ENCODE results near the gene MLXIPL.
"Not testable (repeated sequence)": the region's sequence is repeated elsewhere in the genome, so short reads cannot be mapped to it uniquely, and the experiment has no call there.

MLXIPL gene

GRCh38 chr7:73618538-73618937 is 5.8 kb downstream of the MLXIPL start:
- DNase-seq (ENCODE audit: low read depth, low spot score), result no peak
- TF ChIP-seq, protein P1, sequence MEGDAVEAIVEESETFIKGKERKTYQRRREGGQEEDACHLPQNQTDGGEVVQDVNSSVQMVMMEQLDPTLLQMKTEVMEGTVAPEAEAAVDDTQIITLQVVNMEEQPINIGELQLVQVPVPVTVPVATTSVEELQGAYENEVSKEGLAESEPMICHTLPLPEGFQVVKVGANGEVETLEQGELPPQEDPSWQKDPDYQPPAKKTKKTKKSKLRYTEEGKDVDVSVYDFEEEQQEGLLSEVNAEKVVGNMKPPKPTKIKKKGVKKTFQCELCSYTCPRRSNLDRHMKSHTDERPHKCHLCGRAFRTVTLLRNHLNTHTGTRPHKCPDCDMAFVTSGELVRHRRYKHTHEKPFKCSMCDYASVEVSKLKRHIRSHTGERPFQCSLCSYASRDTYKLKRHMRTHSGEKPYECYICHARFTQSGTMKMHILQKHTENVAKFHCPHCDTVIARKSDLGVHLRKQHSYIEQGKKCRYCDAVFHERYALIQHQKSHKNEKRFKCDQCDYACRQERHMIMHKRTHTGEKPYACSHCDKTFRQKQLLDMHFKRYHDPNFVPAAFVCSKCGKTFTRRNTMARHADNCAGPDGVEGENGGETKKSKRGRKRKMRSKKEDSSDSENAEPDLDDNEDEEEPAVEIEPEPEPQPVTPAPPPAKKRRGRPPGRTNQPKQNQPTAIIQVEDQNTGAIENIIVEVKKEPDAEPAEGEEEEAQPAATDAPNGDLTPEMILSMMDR (IDR thresholded peaks at IDR 0.05; ENCODE audit: insufficient read depth, low read length, missing control alignments), result no peak
- POLR2A ChIA-PET, result no interaction called here
- H3K4me3 ChIP-seq (ENCODE audit: low read depth, low read length), result no peak overlapping the region
- CTCF ChIA-PET, result interaction anchor here (0.7 to 5.7 kb wide), 7 partner anchors 11 to 110 kb away, joined by 3 to 44 read pairs (median 7); no protein-coding TSS in a partner anchor

- CTCF ChIA-PET, result interaction anchor here (1.6 to 5.7 kb wide), 6 partner anchors 8 to 111 kb away, joined by 3 to 44 read pairs (median 16); partner anchors contain the start of gene MLXIPL
- POLR2A ChIA-PET; DNase-seq (ENCODE audit: low read depth, low spot score); H3K4me3 ChIP-seq (ENCODE audit: low read depth, low read length): not testable (repeated sequence)
Measured at GRCh38 chr7:73617520-73617919, 6.8 kb downstream of the MLXIPL start.

- TF ChIP-seq, protein P1 (IDR thresholded peaks at IDR 0.05; ENCODE audit: insufficient read depth, low read length, missing control alignments), result peak; percentile 28
- POLR2A ChIA-PET, result no interaction called here
- CTCF ChIA-PET, result interaction anchor here (0.7 to 5.7 kb wide), 8 partner anchors 9 to 240 kb away, joined by 3 to 44 read pairs (median 7); partner anchors contain the start of genes MLXIPL and VPS37D
- DNase-seq (ENCODE audit: low read depth, low spot score), result no peak
- H3K4me3 ChIP-seq (ENCODE audit: low read depth, low read length), result no peak overlapping the region
Measured at GRCh38 chr7:73615886-73616285, 8.4 kb downstream of the MLXIPL start.

GRCh38 chr7:73614937-73615336 is 9.4 kb downstream of the MLXIPL start:
- POLR2A ChIA-PET, result not testable (repeated sequence)
- CTCF ChIA-PET, result interaction anchor here (1.1 to 5.7 kb wide), 8 partner anchors 8 to 241 kb away, joined by 4 to 44 read pairs (median 10); partner anchors contain the start of genes MLXIPL and VPS37D

GRCh38 chr7:73613954-73614735 is 10.2 kb downstream of the MLXIPL start:
- ChIA-PET CTCF (interaction anchor here (0.6 to 5.7 kb wide), 9 partner anchors 7 to 120 kb away, joined by 4 to 44 read pairs (median 5); partner anchors contain the start of genes MLXIPL and VPS37D), POLR2A (no interaction called here)
- no peak for DNase-seq (ENCODE audit: low read depth, low spot score)
- H3K4me3 ChIP-seq (ENCODE audit: low read depth, low read length), result no peak overlapping the region
- TF ChIP-seq, protein P1 (IDR thresholded peaks at IDR 0.05; ENCODE audit: insufficient read depth, low read length, missing control alignments), result no peak

More at GRCh38 chr7:73614937-73615336, 9.4 kb downstream of the MLXIPL start:
- DNase-seq (ENCODE audit: low read depth, low spot score); H3K4me3 ChIP-seq (ENCODE audit: low read depth, low read length): not testable (repeated sequence)

GRCh38 chr7:73612598-73613269 is 11.6 kb downstream of the MLXIPL start:
- TF ChIP-seq, protein P1 (IDR thresholded peaks at IDR 0.05; ENCODE audit: insufficient read depth, low read length, missing control alignments), result no peak
- ChIA-PET CTCF (interaction anchor here (1.4 to 12.1 kb wide), 8 partner anchors 9 to 242 kb away, joined by 4 to 219 read pairs (median 8); partner anchors contain the start of genes MLXIPL and STX1A), POLR2A (no interaction called here)
- no peak overlapping the region for H3K4me3 ChIP-seq (ENCODE audit: low read depth, low read length)
- no peak for DNase-seq (ENCODE audit: low read depth, low spot score)

- H3K4me3 ChIP-seq (ENCODE audit: low read depth, low read length), result no peak overlapping the region
- CTCF ChIA-PET, result interaction anchor here (1.3 to 12.1 kb wide), 3 partner anchors 8 to 112 kb away, joined by 3 to 219 read pairs (median 4); partner anchors contain the start of gene STX1A
- POLR2A ChIA-PET, result no interaction called here
- TF ChIP-seq, protein P1 (IDR thresholded peaks at IDR 0.05; ENCODE audit: insufficient read depth, low read length, missing control alignments), result no peak
- no peak for DNase-seq (ENCODE audit: low read depth, low spot score)
Measured at GRCh38 chr7:73611017-73611555, 13.2 kb downstream of the MLXIPL start.

All from AG04449 (cell line).